ENCODE data around the gene RPS6KA5.
"Not testable (repeated sequence)": the region's sequence is repeated elsewhere in the genome, so short reads cannot be mapped to it uniquely, and the experiment has no call there.

The RPS6KA5 gene

DNA sequence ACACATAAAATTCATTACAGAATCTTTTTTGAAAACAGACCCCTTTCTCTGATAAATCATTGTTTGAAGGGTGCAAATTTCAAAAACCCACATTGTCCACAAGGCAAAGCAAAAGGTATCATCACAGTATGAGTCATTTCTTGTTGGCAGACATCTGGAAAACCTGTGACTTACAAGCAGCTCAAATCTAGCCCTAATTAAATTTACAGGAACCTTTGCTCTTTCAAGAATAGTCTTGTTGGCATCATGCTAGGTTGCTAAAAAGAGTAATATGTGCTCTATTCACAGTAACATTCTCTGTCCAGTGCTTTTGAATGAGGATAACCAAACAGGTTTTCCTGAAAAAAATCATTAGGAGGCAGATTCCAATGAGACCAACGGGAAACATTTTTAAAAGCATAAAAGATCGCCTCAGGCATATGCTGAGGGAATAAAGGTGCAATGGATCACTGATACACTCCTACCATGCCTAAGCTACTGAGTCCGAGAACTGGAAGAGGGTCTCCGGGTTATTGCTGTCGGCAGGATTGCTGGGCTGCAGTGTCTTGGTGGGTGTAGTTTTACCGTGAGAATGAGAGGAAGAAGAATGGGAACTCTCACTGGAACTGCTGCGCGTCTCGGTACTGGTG lies 188.7 kb downstream of the RPS6KA5 start:
- DNase-seq (ENCODE audit: low read depth in 3 of 3): no peak

DNA sequence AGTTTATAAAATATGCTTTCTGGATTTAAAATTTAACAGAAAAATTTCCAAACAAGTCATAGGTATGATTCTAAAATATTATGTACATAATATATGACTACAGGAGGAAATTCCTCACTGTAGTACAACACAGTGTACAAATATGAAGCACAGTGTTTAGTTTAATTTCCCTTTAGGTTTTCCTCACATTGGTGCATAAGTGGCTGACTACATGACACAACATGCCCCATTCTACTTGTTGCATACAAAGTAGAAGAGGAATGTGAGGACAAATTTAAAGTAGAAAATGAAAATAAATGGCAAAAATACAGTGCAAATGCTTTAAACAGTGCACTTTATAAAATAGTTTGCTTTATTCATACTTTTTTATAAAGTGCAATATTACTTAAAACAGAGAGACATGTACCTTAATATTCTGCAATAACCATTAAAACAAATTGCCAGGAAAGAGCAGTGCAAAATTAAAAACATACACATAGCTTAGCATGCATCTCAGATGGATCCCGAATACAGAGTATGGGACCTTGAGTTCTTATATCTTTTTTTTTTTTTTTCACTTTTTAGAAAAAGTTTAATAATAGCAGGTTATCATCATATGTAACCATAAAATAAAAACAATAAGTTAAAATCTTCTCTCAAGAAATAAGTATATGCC lies 189.4 kb downstream of the RPS6KA5 start:
- DNase-seq (ENCODE audit: low read depth in 3 of 3): no peak

DNA sequence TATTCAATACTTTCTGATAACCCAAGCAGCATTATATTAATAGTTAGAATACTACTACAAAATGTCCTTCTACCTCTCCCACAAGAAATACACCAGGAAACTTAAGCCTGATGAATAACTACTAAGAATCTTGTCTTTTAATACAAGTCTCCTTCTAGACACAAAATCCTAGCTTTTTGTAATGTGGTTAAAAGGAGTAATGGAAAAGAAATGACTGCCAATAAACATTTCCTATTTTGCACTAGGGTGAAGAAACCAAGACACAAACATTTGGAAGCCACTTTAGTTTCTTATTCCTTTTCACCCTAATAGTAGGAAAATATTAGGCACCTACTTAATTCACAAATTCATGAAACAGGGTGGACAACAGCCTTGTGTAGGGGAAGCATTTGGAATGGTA lies 192.9 kb downstream of the RPS6KA5 start:
- no peak for DNase-seq (ENCODE audit: low read depth in 3 of 3)

DNA sequence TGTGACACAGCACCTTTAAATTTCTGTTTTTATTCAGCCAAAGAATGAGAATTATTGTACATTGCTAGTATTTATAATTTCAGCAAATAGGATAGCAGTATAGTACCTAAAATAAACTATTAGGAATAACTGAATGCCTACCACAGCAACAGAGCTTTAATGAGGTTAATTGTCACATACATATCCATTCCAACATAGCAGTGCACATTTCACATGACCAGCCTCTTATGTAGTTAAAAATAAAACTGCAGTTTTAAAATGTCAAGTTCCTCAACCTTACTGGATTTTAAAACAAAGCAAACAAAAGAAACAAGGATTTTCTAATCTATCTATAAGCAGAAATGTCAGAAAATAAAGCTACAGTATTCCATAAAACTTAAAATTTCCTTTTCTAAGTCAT lies 193.6 kb downstream of the RPS6KA5 start:
- DNase-seq (ENCODE audit: low read depth in 3 of 3): no peak

DNA sequence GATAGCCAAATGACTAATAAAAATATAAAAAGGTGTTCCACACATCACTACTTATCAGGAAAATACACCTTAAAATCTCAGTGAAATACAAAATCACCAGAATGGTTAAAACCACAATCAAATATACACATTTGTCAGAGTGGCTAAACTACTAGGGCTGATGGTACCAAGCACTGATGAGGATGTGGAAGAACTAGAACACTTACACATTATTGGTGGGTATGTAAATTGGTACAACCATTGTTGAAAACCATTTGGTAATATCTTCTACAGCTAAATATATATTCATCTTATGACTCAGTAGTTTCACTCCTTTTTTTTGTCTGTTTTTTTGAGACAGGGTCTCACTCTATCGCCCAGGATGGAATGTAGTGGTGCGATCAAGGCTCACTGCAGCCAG lies 195.7 kb downstream of the RPS6KA5 start:
- DNase-seq (ENCODE audit: low read depth in 3 of 3): no peak

DNA sequence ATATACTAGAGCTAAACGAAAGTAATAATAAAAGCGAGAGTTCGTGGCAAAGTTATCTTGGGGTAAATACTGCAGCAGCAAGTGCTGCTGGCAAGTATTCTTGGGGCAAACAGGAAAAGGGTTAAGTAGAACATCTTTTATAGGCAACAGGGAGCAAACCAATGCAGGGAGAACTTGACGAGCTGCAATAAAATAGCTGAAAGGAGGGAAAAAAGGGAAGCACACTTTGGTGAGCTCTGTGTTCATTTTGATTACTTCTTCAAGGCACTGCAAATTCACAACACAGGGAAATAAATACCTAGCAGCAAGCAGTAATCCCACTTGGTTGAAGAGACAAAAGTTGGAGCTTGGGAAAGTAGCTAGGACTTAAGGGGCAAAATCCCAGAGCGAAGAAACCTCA lies 201.9 kb downstream of the RPS6KA5 start:
- DNase-seq (ENCODE audit: low read depth in 3 of 3): no peak

DNA sequence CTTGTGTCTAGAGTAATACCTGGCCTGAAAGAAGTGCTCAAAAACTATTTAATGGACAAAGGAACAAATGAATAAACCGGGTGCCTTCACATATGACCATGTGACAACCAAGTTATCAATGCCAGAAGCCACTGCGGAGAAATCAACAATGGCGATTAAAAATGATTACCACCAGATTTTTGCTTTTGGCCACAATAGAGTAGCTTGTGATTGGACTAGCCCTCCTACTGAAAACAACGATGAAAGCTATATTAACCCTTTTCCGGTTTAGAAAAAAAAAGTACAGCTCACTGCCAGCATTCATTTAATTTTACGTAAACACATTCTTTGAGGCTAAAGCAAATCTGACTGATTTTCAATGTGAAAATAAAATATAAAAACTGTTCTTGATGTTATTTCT lies 202.6 kb downstream of the RPS6KA5 start:
- no peak for DNase-seq (ENCODE audit: low read depth in 3 of 3)

DNA sequence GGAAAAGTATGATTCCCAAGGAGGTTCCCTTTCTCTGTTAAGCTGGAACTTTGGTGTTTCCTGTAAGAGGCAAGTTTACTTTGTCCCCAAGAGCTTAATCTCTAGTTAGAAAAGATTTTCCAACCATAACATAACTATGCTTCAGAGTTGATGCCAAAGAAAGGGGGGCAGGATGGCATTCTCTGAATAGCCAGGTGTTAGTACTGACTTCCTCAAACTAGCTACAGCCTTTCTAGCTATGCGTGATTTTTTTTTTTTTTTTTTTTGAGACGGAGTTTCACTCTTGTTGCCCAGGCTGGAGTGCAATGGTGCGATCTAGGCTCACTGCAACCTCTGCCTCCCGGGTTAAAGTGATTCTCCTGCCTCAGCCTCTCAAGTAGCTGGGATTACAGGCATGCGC lies 204.3 kb downstream of the RPS6KA5 start:
- DNase-seq (ENCODE audit: low read depth in 3 of 3): not testable (repeated sequence)

DNA sequence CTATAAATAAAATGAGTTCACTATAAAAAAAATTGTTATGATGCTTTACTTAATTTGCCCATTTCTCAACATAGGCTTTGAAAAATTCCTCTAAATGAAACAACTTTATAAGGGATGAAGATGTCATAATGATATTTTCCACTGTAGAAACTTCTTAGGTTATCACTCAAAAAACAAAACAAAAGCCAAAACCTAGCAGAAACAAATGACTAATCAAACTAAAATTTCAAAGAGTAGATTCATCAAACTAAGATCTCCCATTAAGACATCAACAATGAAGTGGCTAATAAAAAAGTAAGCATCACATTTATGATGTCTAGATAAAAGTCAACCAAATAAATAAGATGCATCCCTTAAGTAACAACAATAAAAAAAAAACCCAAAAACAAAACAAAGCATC lies 207.3 kb downstream of the RPS6KA5 start:
- DNase-seq (ENCODE audit: low read depth in 3 of 3): no peak

DNA sequence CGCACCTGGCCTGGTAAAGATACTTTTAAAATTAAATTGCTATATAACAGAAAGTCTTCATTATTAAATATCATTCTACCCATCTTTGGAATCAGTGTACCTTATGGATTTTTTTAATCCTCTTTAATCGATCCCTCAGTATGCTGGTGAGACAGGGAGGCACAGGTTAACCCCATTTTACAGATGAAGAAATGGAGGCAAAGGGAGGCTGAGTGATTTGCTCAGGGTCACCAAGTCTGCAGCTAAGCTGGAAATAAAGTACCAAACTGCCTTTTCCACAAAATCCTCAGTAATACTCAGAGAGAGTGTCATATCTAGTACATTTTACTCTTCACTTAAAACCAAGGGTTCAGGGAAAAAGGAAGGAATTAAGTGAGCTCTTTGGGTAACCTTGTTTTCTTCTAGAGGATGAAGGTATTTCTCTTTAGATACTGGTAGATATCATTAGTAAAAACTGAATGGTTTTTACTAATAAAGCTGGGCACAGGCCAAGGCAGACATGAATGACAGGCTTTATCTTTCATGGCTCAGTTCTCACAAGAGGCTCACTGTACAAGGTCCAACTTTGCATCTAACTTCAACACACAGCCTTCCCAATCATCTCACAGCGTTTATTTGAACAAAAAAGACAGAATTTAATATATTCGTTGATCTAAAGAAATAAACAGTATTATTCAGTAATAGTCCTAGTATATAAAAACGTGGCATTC lies 209.0 kb downstream of the RPS6KA5 start:
- no peak for DNase-seq (ENCODE audit: low read depth in 3 of 3)

DNA sequence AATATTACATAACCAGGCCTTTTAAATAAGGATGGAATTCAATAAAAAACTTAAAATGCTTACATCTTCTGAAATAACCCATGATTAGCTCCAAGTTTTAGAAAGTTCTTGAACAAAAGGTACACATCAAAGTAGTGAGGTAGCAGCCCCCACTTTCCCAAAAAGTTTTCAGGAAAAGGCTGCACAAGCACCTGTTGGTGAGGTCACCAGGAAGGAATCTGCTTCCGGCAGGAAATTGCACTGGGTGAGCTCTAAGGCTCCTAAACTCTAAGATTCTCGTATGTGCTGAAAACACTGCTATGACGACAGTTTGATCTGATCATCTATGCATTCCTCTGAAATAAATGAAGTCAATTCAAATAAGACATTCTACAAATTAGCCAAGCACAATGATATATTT lies 210.0 kb downstream of the RPS6KA5 start:
- DNase-seq (ENCODE audit: low read depth in 3 of 3): no peak

DNA sequence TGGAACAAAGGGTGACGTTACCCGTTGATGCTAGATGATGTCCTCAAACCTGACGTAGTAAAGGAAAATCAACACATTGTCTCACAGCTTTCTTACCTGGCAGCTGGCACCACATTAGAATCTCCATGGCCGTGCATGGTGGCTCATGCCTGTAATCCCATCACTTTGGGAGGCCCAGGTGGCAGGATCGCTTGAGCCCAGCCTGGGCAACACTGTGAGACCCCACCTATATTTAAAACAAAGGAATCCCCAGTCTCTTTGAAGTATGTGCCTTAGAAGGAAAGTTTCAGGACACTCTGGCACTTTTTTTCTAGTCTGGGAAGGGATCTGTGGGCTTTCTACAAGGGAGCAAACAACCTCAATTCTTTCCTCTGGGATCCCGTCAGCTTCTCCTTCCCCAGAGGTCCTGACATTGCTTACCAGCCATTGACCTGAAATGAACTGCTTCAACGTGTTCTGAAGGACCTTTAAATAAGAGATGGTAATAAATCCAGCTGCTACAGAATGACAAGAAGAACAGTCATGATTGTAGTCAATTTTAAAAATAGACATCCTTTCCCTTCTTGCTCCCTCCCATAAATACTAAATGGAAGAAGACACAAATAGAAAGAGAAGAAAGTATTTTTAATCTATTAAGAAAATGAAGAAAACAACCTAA lies 210.5 kb downstream of the RPS6KA5 start:
- DNase-seq (ENCODE audit: low read depth in 3 of 3): no peak

DNA sequence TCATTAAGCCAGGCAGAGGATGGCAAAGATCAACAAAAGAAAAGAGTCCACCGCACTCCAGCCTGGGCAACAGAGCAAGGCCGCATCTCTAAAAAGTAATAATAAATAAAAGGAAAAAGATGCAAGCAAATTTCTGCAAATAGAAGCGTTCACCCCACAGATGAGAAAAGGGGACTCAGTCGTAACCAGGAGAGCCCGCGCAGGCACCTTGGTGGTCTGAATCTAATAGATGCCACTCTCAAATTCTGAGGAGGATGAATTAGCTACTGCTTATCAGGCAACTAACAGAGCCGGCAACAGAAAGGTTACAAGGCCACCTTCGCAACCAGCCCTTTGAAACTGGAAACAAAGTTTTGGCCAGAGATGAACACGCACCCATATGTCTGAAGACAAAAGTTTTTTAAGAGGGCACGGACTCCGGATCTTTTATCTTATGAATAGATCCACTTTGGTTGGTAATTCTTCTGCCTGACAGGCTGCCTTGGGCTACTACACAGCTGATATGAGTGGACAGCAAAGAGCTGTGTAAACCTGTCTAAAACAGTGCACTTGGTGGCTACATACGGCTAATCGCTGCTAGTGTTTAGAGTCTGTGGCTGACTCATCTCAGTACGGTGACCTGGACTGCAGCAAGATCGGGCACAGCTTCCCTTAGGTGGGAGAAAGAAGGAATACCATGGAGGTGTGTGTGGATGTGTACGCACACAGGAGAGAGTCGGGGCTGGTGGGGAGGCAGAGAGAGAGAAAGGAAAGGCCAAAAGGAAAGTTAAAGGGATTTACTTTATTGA lies 211.3 kb downstream of the RPS6KA5 start:
- DNase-seq (ENCODE audit: low read depth in 3 of 3): no peak

DNA sequence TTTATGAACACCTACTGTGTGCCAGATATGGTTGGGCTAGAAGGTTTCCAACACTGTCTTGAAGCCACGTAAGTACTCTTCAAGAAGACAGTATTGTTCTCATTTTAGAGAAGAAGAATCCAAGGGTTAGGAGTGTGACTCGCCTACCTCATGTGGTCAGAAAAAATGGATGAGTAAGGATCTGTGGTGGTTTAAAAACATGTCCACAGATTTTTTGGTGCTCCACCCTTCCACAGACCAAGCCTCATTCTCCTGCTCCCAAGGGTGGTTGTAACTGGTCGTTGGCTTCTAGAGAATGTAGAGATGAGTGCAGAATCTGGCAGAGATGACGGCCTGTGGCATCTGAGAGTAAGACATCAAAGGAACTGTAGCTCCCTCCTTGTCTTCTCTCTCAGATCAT lies 213.9 kb downstream of the RPS6KA5 start:
- DNase-seq (ENCODE audit: low read depth in 3 of 3): no peak

DNA sequence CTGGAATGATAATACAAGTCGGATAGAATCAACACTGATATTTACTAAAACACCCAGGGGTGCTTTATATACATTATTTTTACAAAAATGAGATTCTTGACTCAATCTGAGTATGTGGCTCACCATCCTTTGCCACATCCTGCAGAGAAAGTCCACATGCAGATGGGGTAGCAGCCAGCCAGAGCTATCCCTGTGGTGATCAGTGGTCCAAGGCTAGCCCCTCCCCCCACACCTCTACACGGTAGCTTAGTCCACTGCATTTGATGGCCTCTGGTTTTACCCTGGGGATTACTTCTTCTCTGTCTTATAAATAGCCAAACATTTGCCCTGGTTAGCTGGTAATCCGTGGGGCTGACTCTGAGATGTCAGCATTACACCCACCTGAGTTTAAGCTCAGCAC lies 216.1 kb downstream of the RPS6KA5 start:
- DNase-seq (ENCODE audit: low read depth in 3 of 3): no peak

DNA sequence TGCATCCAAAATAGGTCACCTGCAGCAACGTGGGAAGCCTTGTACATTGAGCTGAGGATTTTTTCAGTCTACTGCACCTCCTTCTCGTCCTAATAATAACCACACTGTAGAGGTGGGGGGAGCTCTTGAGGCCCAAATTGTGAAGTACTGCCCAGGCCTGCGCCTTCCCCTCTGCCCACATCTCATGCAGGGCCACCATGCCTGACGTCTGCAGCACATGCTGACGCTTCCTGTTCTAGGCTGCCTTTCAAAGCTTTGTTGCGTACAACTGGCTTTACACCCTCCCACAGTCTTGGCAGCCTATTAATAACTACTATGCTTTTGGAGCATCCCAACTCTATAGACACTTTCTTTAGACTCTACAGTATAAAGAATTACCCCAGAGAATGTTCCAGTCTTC lies 217.7 kb downstream of the RPS6KA5 start:
- DNase-seq (ENCODE audit: low read depth in 3 of 3): no peak

DNA sequence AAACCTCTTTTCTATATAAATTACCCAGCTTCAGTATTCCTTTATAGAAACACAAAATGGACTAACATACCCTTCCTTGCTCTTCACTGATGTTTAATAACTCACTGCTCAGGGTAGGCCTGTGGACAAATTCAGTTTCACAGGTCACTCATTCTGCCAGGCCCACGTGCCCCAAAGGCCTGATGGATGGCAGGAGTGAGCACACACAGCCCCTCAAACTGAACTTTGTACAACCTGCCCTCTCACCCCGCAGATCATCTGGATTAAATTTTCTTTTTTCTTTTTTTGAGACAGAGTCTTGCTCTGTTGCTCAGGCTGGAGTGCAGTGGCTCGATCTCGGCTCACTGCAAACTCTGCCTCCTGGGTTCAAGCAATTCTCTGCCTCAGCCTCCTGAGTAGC lies 219.8 kb downstream of the RPS6KA5 start:
- DNase-seq (ENCODE audit: low read depth in 3 of 3): not testable (repeated sequence)

DNA sequence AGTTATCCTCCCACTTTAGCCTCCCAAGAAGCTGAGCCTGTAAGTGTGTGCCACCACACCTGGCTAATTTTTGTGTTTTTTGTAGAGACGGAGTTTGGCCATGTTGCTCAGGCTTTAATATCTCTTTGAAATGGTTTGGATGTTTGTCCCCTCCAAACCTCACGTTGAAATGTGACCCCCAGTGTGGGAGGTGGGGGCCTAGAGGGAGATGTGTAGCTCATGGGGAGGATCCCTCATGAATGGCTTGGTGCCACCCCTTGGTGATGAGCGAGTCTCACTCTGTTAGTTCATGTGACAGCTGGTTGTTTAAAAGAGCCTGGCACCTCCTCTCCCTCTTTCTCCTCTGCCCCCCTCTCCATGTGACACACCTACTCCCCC lies 220.6 kb downstream of the RPS6KA5 start:
- no peak for DNase-seq (ENCODE audit: low read depth in 3 of 3)

DNA sequence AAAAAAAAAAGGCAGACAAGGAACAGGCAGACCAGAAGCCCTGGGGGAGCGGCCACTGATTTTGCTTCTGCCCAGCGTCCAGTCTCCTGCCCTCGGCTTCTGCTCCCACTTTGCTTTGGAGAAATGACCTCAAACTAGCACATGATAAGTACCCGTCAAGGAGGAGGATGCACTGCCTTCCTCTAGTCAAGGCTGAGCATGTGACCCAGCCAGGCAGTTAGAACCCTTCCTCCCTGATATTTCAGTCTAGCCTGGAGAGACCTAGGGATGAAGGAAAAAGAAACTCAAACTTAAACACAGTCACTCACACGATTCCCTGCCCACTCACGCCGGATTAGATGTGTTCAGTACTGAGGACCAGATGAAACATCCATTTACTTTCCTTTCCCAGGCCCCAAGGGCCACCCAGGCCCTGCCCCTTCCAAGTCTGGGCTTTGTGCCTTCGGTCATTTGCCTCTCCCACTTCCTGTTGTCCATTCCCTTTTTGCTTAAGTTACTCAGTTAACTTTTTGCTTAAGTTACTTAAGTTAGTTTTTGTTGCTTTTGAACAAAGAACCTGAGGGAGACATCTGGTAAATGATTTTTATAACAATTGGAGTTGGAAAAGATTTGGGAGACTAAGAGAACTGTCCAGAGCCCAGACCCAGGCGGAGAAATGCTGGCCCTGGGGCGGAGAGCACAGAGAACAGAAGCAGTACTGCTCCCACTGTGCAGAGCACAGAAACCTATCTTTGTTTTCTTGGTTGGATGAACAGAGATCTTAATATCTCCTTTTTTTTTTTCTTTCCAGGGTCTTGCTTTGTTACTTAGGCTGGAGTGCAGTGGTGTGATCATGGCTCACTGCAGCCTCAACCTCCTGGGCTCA lies 221.2 kb downstream of the RPS6KA5 start:
- no peak for DNase-seq (ENCODE audit: low read depth in 3 of 3)

DNA sequence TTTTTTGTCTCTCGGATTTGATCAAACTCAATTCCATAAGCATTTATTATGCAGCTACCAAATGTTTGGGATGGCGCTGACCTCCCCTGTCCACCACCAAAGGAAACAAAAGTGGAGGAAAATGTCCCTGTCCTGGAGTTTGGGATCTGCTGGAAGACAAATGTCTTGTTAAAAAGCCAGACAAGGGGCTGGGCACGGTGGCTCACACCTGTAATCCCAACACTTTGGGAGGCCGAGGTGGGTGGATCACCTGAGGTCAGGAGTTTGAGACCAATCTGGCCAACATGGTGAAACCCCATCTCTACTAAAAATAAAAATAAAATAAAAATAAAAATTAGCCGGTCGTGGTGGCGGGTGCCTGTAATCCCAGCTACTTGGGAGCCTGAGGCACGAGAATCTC lies 221.9 kb downstream of the RPS6KA5 start:
- not testable (repeated sequence) for DNase-seq (ENCODE audit: low read depth in 3 of 3)

DNA sequence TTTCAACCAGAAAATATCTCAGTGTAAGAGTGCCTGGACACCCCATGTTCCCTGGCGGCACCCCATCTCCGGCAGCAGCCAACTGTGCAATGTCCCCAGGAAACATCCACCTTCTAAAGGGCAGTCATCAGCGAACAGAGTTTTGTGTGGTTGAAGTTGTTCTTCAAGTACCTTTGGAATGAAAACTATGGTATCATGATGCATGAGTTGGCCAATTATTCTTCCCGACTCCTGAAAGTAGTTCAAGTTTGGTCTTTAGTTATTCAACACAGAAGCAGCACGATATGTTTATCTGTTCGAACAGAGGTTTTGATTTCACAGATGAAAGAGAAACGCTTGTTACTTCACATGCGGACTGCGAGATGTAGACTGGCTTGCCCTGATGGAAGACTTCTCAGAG lies 223.1 kb downstream of the RPS6KA5 start:
- DNase-seq (ENCODE audit: low read depth in 3 of 3): no peak
